ENCODE results near the gene OMP.

Gene OMP

DNA sequence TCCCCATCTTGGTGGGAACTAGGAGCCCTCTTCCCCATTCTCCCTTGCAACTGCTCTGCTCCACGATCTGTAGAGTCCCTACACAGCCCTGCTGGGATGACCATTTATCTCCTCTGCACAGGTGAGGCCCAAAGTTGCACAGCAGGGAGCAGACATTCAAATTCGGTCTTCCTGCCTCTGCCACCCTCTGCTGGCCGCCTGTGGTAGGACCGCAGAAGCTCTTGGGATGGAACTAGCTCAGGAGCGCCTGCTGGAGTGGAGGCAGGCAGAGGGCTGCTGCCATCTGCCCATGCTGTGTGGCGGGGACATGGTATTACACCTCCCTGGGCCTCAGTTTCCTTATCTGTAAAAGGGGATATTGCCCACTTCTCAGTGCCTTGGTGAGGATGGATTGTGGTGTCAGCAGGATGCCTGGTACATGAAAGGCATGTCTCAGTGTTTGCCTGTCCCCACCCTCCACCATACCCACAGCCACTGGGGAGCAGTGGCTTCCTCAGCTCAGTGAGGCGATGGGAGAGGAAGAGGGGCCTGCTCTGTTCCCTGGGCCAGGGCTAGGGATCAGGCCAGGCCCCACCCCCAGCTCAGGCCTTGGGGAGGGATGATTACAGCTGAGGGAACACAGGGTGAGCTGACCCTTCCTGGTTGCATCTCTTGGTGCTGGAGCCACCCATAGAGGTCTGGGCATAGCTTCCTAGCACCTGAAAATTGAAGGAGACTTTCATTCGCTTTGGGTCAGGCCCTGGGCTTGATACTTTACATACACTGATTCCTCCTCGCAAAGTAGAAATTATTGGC is 11.3 kb upstream of the OMP start:
- H3K4me3 ChIP-seq (ENCODE audit: low read depth, low read length), result no peak overlapping the region
- H3K27ac ChIP-seq (ENCODE audit: extremely low read depth, low read depth, low read length), result no peak overlapping the region
- ChIA-PET CTCF (interaction anchor here (0.6 to 4.1 kb wide), 46 partner anchors 9 to 457 kb away, joined by 3 to 61 read pairs (median 4); partner anchors contain the start of gene MYO7A), POLR2A (interaction anchor here (0.9 to 1.0 kb wide), 2 partner anchors 9 to 24 kb away, joined by 3 read pairs; partner anchors contain the start of gene CAPN5)
- no peaks in the 10 kb centered on the region for H3K4me1 ChIP-seq (ENCODE audit: control insufficient read depth, insufficient read depth, low read length)
- peak; percentile 61 for TF ChIP-seq ZNF654 (tag by site-specific recombination; IDR thresholded peaks at IDR 0.05; ENCODE audit: low read depth)
- no peak for TF ChIP-seq ZNF473 (tag by site-specific recombination; IDR thresholded peaks at IDR 0.05)
- peak; percentile 32; the same call in 1 of the 2 replicates for TF ChIP-seq ZNF768 (tag by site-specific recombination; IDR thresholded peaks at IDR 0.05)
- no peak for TF ChIP-seq ZBTB8A (tag by site-specific recombination; IDR thresholded peaks at IDR 0.05)
- no peak for TF ChIP-seq ZNF776 (tag by site-specific recombination; IDR thresholded peaks at IDR 0.05; ENCODE audit: borderline replicate concordance)
- TF ChIP-seq ZNF121 (tag by site-specific recombination; IDR thresholded peaks at IDR 0.05), result 0 out of 2 replicates have a peak, but pooled peaks have one; percentile 11
- no peak for TF ChIP-seq KLF9 (tag by site-specific recombination; IDR thresholded peaks at IDR 0.05; ENCODE audit: low read depth)
- 0 out of 2 replicates have a peak, but pooled peaks have one; percentile 30 for TF ChIP-seq ZEB2 (tag by site-specific recombination; IDR thresholded peaks at IDR 0.05)
- TF ChIP-seq, protein P1, sequence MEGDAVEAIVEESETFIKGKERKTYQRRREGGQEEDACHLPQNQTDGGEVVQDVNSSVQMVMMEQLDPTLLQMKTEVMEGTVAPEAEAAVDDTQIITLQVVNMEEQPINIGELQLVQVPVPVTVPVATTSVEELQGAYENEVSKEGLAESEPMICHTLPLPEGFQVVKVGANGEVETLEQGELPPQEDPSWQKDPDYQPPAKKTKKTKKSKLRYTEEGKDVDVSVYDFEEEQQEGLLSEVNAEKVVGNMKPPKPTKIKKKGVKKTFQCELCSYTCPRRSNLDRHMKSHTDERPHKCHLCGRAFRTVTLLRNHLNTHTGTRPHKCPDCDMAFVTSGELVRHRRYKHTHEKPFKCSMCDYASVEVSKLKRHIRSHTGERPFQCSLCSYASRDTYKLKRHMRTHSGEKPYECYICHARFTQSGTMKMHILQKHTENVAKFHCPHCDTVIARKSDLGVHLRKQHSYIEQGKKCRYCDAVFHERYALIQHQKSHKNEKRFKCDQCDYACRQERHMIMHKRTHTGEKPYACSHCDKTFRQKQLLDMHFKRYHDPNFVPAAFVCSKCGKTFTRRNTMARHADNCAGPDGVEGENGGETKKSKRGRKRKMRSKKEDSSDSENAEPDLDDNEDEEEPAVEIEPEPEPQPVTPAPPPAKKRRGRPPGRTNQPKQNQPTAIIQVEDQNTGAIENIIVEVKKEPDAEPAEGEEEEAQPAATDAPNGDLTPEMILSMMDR (tag by site-specific recombination; IDR thresholded peaks at IDR 0.05), result peak; percentile 74; the same call in 1 of the 2 replicates
- peak; percentile 53; the same call in 1 of the 2 replicates for TF ChIP-seq ZNF10 (tag by site-specific recombination; IDR thresholded peaks at IDR 0.05)
- TF ChIP-seq, protein P2, sequence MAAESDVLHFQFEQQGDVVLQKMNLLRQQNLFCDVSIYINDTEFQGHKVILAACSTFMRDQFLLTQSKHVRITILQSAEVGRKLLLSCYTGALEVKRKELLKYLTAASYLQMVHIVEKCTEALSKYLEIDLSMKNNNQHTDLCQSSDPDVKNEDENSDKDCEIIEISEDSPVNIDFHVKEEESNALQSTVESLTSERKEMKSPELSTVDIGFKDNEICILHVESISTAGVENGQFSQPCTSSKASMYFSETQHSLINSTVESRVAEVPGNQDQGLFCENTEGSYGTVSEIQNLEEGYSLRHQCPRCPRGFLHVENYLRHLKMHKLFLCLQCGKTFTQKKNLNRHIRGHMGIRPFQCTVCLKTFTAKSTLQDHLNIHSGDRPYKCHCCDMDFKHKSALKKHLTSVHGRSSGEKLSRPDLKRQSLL (tag by site-specific recombination; IDR thresholded peaks at IDR 0.05), result no peak
- no peak for TF ChIP-seq ZNF623 (tag by site-specific recombination; IDR thresholded peaks at IDR 0.05)
- TF ChIP-seq ZNF561 (tag by site-specific recombination; IDR thresholded peaks at IDR 0.05; ENCODE audit: borderline replicate concordance), result no peak
- no peaks in the 10 kb centered on the region for H3K36me3 ChIP-seq (ENCODE audit: control insufficient read depth in 2 of 2, insufficient read depth in 1 of 2, low read length in 2 of 2)
- H3K9me3 ChIP-seq (ENCODE audit: control insufficient read depth, insufficient read depth, low read depth, low read length), result no peaks in the 10 kb centered on the region

DNA sequence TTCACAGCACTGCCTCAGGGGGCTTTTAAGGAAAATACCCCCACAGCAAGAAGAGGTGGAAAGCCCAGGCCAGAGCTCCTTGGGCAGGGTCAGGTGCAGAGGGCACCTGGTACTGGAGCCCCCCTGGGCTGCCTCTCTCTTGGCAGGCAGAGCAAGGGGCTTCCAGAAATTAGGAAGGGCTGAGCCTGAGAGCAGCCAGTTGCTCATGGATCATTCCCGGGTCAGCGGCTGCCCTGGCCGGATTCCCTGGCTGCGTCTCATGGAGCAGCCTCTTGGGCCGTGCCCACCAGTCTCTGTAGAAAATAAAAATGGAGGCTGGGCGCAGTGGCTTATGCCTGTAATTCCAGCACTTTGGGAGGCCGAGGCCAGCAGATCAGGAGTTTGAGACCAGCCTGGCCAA is 10.3 kb upstream of the OMP start:
- Histone ChIP-seq H3K36me3 (ENCODE audit: control insufficient read depth in 2 of 2, insufficient read depth in 1 of 2, low read length in 2 of 2) (no peaks in the 10 kb centered on the region), H3K9me3 (ENCODE audit: control insufficient read depth, insufficient read depth, low read depth, low read length) (no peaks in the 10 kb centered on the region), H3K4me1 (ENCODE audit: control insufficient read depth, insufficient read depth, low read length) (no peaks in the 10 kb centered on the region), H3K4me3 (ENCODE audit: low read depth, low read length) (no peak overlapping the region), H3K27ac (ENCODE audit: extremely low read depth, low read depth, low read length) (no peak overlapping the region)
- ChIA-PET CTCF (interaction anchor here (0.6 to 4.1 kb wide), 18 partner anchors 9 to 358 kb away, joined by 3 to 61 read pairs (median 10); no protein-coding TSS in a partner anchor), POLR2A (no interaction called here)
- no peak for TF ChIP-seq YY1 (tag by site-specific recombination; IDR thresholded peaks at IDR 0.05)
- no peak for TF ChIP-seq ZNF555 (tag by site-specific recombination; conservative IDR thresholded peaks at IDR 0.05)
- TF ChIP-seq ZNF600 (tag by site-specific recombination; IDR thresholded peaks at IDR 0.05), result no peak
- TF ChIP-seq ZNF350 (tag by site-specific recombination; IDR thresholded peaks at IDR 0.05), result no peak
- no peak for TF ChIP-seq ZFP3 (tag by site-specific recombination; IDR thresholded peaks at IDR 0.05; ENCODE audit: low read depth)
- no peak for TF ChIP-seq ZNF670 (tag by site-specific recombination; IDR thresholded peaks at IDR 0.05; ENCODE audit: low read depth)
- TF ChIP-seq ATF2 (tag by site-specific recombination; IDR thresholded peaks at IDR 0.05; ENCODE audit: low read depth), result no peak
- TF ChIP-seq YY2 (tag by site-specific recombination; IDR thresholded peaks at IDR 0.05), result no peak
- no peak for TF ChIP-seq ZNF335 (tag by site-specific recombination; conservative IDR thresholded peaks at IDR 0.05)
- no peak for TF ChIP-seq ZNF707 (tag by site-specific recombination; IDR thresholded peaks at IDR 0.05)
- no peak for TF ChIP-seq ZNF544 (tag by site-specific recombination; IDR thresholded peaks at IDR 0.05)
- TF ChIP-seq ZBTB8A (tag by site-specific recombination; IDR thresholded peaks at IDR 0.05), result no peak
- no peak for TF ChIP-seq HOXC10 (CRISPR knock-in tag; IDR thresholded peaks at IDR 0.05)
- TF ChIP-seq ZNF37A (tag by site-specific recombination; IDR thresholded peaks at IDR 0.05), result no peak
- TF ChIP-seq ZNF48 (tag by site-specific recombination; IDR thresholded peaks at IDR 0.05), result no peak
- no peak for TF ChIP-seq ZNF114 (tag by site-specific recombination; IDR thresholded peaks at IDR 0.05)
- TF ChIP-seq ZNF121 (tag by site-specific recombination; IDR thresholded peaks at IDR 0.05), result no peak
- no peak for TF ChIP-seq ZNF146 (tag by site-specific recombination; IDR thresholded peaks at IDR 0.05)
- TF ChIP-seq ZSCAN16 (tag by site-specific recombination; IDR thresholded peaks at IDR 0.05), result no peak
